NOMO-1 (cell line): ENCODE results near the gene EPHX1.
A peak's percentile ranks its signal among the peaks of the same experiment; 100 is the strongest.

Experiments used
- DNase-seq, 2 experiments: peaks; one replicate each; lab custom pipeline; 2025; ENCODE audit not compliant: unreplicated experiment in 2 of 2; lab: John Stamatoyannopoulos, UW

The EPHX1 gene

DNA sequence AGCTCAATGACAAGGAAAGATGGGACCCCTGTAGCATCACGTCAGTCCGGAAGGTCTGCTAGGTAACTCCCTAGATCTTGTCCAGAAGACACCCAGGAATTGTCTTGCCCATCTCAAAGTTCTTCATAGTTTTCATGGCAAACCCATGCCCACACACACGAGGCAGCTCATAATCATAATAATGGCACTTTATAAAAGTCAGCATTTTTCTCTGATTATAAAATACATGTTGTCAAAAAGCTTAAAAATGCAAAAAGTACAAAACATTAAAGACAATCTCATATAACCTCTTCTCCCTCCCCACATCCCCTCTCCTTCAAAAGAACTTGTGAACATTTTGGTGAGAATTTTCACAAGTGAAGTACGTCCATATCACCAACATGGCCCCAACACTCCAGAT, 30.8 kb downstream of the EPHX1 start:
- DNase-seq = no peak

DNA sequence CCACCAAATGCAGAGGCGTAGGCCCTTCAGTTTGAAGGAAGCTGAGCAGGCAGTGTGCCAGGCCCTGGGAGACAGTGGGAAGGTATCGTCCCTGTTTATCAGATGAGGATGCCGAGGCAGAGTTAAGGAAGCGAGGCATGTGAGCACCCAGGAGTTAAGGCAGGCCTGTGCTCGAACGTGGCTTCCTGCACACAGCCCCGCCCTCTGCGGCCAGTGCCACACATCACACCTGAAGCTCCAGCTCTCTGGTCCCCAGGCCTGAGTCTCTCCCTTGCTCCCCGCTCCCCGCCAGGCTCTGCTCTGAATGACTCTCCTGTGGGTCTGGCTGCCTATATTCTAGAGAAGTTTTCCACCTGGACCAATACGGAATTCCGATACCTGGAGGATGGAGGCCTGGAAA, 32.1 kb downstream of the EPHX1 start:
- DNase-seq = no peak

DNA sequence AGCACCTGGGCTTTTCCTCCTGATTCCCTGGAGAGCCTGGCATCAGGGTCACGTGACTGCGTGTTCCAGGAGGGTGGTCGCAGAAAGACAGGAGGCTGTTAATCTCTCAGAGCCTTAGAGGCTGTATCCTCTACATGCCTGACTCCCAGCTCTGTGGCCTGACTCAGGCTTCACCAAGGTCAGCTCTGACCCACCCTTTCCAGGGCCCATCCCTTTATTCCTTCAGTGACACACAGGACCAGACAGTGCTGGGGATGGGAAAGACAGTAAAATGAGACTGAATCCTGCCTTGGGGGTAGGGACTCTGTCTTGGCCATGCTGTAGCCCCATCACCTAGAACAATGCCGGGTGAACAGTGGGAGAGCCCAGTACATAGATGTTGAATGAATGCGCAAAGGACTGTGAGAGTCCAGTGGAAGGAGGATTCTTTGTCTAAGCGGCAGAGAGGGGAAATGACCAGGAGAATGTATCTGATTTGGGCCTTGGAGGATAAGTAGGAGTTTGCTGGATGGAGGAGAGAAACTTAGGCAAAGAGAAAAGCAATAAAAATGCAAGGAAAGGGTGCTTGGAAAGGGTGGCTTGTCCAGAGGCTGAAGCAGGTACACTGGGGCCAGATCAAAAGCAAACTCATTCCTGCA, 33.0 kb downstream of the EPHX1 start:
- no peak for DNase-seq

DNA sequence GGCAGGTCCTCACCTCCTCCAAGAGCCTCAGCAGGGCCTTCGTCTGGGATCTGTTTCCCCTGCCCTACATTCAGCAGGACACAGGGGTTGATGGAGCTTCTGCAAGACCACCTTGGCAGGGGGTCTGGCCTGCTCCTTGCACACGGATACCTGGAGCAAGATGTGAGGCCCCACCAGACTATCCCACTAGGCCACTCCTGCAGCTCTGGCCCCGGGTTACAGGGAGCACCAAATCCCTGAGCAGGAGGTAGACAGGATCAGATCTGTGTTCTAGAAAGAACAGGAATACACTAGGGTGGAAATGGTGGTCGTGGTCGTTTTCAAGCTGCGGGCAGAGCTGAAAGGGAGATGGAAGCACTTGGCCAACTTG, 33.5 kb downstream of the EPHX1 start:
- no peak for DNase-seq

DNA sequence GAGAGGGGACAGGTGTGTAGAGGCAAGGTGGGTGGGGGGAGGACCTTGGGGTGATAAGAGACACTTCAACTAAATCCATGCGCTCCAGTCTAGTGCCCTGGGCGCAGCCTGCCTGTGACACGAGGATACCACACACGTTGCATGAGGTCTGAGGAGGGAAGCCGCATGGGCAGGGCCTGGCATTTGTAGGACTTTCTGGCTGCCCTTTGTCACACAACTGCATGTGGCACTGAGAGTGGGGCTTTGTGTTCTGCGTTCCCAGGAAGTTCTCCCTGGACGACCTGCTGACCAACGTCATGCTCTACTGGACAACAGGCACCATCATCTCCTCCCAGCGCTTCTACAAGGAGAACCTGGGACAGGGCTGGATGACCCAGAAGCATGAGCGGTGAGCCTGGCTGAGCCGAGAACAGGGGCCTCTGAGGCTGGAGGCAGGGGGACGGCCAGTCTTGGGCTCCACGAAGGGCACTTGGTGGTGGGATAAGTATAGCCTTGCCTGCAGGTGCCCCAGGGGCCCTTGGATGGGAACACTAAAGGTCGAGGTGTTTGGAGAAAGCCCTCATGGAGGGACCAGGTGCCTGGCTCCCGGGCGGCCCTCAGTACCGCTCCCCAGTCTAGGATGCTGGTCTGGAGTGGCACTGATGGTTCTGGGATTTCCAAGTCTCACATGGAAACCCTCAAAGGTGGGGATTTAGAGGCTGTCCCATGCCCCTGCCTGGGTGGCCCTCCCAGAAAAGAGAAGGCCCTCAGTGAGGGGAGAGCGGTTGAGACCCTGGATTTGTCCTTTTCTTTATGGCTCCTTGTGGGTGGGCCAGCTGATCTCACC, 34.5 kb downstream of the EPHX1 start:
- no peak for DNase-seq

DNA sequence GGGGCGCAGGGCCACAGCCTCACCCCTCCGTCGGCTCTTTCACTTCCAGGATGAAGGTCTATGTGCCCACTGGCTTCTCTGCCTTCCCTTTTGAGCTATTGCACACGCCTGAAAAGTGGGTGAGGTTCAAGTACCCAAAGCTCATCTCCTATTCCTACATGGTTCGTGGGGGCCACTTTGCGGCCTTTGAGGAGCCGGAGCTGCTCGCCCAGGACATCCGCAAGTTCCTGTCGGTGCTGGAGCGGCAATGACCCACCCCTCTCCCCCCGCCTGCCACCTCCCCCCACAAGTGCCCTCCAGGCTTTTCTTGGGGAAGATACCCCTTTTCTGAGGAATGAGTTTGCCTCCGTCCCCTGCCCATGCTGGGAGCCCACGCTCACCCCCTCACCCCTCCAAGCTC, 35.2 kb downstream of the EPHX1 start:
- no peak for DNase-seq

DNA sequence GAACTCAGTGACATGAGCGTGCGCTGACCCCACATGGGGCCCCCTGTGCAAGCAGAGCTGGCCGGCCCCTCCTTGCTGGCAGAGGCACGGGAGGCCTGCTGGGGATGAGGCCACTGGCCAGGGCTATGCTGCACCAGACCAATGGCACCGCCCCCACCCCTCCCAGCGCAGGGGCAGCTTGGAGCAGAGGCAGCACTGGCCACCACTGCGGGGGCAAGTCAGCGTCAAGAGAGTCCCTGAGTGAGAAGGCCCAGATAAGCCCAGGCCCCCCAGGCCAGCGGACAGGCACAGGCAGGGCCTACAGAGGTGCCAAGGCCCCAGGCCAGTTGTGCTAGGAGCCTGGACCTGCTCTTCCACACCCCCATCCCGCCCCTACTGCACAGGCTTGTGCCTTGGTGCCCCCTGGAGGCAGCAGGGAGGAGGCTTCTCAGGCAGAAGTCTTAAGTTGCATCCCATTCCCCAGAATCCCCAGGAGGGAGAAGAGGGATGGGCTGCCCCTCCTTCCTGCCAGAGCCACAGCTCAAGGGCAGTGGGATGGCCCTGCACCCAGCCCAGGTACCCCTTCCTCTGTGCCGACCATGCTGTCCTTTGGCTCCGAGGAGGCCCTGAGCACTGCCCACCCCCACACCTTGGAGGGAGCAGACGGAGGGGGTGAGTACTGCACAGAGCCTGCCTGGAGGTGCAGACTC, 35.8 kb downstream of the EPHX1 start:
- DNase-seq = peak; percentile 9 to 36

DNA sequence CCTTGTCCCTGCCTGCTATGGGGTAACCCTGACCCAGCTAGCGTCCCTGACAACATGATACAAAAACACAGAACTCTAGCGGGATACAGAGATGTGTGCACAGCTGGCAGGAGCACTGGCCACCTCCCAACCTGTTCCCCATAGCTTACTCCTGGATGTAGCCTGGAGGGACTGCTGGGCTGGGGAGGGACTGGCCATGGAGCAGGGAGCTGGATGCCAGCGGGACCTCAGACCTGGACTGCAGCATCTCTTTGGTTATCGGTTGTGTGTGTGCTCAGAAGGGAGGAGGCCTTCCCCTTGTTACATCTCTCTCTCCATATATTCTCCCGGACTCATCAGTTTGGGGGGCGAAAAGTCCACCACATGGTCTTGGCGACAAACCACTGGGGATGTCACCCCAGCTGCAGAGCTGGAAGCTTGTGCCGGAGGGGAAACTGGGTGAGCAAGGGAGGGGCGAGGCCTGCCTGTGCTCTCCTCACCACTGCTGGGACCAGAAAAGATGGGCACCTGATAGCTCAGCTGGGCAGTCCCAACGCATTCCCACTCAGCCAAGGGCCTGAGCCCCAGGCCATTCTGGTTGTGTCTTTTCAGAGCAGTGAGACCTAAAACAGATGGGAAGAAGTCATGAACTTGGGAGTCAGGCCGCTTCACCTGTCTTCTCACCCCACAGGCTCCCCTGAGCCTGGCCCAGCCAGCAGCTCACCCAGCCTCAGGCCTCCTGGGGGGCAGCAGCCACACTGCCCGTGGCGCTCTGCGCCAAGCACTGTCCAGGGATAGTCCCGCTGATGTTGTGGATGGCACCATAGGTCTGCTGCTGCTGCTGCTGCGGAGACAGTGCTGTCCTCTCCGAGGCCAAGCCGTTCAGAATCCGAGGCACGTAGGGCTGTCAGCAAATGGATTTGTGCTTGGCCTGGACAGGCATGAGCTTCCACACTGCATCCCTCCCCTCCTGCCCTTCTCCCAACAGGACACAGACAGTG, 36.7 kb downstream of the EPHX1 start:
- DNase-seq = no peak

DNA sequence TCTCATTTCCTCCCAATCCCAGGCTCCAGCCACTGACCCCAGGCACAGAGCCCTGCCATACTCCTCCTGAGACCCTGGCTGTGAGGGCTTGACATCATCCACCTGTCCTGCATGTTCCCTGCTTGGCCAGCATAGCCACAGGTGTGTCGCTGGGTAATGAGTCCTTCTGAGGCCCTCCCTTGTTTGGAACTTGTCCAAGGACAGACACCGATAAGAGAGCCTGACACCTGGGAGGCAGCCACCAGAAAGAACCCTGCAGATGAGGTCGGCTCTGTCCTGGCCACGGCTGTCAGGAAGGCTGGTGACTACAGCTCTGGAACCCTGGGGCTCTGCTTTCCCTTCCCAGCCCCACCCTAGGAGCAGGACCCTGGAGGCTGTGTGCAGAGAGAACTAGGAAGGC, 37.7 kb downstream of the EPHX1 start:
- no peak for DNase-seq

DNA sequence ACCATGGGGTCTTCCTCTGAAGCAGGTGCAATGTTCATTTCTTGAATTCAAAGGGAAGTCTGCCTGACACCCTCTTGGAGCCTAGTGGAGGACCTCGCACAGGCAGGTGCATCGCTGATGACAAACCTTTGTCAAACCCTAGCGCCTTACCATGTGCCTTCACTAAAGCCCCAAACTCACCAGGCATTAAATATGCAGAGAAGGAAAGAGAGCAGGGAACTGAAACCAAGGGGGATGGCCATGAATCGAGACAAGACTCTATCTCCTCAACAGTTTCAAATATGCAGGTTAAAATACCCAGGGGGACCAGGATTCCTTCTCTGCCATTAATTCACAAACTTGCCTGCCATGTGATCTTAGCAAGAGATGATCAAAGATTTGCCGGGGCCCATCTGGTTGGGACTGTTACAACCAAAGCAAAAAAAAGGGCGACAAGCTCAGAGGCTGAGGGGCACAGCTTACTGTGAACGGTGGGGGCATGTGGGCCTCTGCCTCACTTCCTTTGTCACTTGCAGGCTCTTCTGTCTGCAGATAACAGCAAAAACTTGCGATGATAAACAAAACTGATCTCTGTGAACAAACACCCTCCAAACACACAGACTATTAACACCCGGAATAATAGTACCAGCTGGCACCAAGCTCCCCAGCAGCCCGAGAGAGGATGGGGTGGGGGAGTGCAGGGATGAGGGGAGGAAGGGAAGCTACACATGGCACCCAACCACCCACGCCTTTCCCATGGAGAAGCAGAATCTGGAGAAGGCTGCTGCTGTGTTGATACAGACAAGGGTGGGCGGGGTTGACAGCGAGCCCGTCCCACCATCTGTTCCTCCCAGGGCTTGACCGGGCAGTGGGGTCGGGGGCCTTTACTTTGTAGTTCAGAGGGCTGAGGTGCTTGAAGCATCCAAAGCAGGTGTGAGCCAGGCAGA, 38.4 kb downstream of the EPHX1 start:
- DNase-seq = peak; percentile 43 to 53

DNA sequence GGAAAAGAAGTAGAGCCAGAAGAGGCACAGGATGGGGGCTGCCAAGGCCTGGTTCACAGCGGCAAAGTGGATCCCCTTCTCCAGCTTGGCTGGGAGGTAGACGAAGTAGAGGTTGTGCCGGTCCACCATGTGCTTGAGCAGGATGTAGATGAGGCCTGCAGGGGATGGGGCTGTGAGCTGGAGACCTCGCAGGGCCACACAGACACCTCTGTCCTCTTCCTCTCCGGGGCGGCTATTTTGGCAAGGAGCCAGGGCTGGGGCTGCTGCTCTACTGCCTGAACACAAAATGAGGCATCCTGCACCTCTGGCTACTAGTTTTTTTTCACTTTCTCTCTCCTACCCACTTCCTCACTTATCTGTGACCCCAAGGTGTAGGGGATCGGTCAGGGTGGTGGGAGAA, 40.0 kb downstream of the EPHX1 start:
- no peak for DNase-seq

DNA sequence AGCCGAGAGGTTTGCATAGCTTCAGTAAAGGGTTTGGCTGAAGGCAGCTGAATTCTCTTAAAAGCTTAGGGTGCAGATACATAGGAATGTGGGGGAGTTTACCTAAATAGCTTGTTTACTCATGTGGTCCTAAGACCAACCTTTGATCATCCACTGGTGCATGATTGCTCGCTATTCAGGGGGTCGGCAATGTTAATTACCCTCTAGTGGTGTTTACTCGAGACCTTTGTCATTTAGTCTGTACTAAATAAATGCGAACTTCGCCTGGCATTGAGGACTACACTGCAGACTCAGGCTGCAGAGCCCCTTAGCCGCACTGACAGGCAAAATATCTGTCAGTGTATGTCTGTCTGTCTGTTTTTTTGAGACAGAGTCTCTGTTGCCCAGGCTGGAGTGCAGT, 40.4 kb downstream of the EPHX1 start:
- DNase-seq = no peak

DNA sequence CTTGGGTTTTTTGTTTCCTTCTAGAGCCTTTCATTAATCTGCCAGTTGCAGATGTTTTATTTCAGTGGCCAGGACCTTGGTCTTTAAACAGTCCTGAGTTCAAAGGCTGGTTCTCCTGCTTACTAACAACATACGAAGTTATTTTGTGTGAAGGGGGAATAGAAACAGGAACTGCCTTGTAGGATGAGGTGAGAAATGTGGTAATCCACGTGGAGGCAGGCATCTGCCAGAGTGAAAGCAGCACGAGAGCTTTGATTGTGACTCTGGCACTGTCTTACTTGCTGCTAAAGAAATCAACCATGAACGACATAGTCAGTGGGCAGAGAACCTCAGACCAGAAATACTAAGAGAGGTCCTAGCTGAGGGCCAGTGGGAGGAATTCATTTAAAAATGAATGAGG, 41.9 kb downstream of the EPHX1 start:
- peak; percentile 61 to 90 for DNase-seq

DNA sequence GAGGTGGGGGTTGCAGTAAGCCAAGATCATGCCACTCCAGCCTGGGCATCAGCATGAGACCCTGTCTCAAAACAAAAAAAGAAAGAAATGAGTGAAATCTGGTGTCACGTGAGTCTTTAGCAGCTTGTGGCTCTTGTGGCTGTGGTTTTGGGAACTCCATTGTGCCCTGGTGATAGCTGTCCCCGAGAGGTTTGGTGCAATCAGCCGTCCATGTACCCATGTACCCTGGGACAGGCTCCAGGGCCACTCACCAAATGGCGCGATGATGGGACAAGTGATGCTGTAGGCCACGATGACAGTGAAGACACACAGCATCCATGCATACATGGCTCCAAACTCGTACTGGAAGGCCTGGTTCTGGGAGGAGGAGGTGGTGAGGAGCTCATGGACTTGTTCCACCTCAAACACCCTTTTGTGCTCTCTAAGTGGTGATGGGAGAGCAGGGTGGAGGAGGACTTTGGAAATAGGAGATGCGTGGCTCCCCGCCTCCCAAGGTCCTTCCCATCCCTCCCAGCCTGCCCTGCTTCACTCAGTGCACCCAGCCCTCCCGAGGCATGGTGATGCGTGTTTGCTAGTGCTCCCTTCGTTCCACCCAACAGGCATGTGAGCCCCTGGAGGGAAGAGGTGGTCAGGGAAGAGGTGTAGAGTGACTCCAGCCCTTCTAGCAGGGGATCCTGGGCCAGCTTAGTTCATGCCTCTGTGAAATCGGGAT, 42.6 kb downstream of the EPHX1 start:
- no peak for DNase-seq

DNA sequence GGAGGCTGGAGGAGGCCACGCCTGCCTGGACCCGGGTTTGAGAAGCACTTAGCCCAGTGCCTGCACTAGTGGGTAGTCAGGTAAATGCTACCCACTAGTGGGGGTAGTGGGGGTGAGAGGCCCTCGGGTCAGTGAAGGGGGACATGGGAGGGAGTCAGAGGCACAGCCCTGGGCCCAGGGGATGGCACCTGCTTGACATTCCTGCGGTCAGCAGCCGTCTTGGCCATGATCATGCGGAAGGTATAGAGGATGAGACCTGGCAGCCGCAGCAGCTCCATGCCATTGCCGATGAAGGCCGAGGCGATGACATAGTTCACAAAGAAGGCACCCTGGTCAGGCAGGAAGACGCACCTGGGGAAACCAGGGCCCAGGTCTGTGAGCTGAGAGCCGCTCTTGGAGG, 43.5 kb downstream of the EPHX1 start:
- no peak for DNase-seq

DNA sequence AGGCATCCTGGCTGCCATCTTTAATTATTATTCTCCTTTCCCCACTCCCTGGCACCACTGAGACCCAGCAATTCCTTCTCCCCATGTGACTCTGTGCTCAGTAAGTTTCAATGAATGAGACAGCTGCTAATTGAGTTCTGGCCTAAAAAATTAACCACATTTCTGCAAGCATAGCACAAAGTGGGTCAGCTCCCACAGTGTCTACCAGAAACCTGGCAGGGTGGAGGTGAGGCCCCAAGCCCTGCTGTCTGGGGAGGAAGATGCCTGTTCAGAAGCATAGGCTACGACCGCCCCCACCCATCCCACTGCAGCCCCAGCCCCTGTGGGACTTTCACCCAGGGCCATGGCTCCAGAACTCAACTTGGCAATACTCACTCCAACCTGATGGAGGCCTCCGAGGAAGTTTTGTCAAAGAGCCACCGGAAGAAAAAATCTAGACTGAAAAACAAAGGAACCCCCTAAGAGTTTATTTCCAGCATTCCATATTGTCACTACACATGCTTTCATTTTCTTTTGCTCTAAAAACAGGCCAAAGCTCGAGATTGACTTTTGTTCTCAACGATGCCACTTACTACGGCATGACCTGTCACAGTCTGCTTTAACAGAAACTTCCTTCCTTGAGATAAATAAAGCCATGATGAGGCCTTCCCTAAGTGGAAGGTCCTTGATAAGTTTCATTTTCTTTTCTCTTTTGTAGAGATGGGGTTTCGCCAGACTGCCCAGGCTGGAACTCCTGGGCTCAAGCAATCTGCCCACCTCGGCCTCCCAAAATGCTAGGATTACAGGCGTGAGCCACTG, 45.8 kb downstream of the EPHX1 start:
- peak in 1 of 2 experiments; percentile 49 for DNase-seq

DNA sequence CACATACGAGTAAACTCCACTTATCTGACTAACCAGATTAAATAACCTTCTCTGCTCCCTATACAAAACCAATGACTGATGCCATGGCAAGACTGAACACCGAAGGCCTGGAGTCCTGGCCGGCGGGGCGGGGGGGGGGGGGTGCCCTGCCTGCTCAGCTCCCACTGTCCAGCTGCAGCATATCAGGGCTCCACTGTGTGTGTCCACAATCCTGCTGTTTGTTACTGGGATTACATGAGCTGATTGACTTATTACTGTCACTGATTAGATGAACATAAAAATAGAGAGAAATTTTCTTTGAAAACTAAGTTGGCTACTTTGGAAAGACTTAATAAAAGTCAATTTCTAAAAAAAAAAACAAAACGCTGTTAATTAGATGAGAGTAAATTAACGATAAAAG, 47.3 kb downstream of the EPHX1 start:
- DNase-seq = no peak

DNA sequence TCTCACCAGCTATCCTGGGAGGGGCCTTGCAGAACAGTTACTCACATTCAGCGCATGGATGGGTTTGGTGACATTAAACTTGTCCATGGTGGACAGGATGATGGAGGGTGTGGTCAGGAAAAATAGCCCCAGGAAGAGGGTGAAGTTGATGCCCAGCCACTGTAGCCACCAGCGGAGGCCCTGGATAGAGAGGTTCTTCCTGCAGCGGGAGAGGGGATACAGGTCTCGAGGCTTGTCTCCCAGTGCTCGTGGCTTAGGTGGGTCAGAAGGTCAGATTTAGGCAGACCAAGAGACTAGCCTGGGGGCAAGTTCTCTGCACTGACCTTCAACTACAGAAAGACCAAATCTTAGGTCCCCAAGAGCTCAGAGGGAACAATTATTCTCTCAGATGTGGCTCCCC, 49.2 kb downstream of the EPHX1 start:
- DNase-seq = no peak
